Fibroblast of lung (primary cell): Measurements from ENCODE around the gene EXOC3L2.
"Not testable (repeated sequence)": the region's sequence is repeated elsewhere in the genome, so short reads cannot be mapped to it uniquely, and the experiment has no call there.

ENCODE experiments used
- EZH2 ChIP-seq: IDR thresholded peaks from 2 replicates; pipeline ENCODE4 v1.5.1; 2012; ENCODE audit warnings: low read length, control low read depth, mild to moderate bottlenecking; ENCODE audit errors: missing control alignments
- TF ChIP-seq, protein P1 (sequence below), 2 donors: IDR thresholded peaks in 1 of 2; conservative IDR thresholded peaks in 1 of 2; 1 replicate in 1 of 2; 2 replicates in 1 of 2; pipeline ENCODE4 v1.5.1; 2011 to 2012; ENCODE audit warnings: low read length in 2 of 2, control low read depth in 1 of 2, inconsistent platforms in 1 of 2, low read depth in 1 of 2, mild to moderate bottlenecking in 1 of 2

DNA sequence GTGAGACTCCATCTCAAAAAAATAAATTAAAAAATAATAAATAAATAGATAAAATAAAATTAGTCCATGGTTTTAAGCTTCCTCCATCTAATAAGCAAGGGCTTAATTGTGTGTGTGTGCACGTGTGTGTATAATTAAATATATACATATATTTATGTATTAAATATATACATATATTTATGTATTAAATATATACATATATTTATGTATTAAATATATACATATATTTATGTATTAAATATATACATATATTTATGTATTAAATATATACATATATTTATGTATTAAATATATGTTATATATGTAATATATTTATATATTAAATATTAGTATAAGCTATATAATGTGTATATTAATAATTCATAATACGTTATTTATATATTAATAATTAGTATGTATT lies 16.2 kb downstream of the EXOC3L2 start:
- TF ChIP-seq, protein P1, sequence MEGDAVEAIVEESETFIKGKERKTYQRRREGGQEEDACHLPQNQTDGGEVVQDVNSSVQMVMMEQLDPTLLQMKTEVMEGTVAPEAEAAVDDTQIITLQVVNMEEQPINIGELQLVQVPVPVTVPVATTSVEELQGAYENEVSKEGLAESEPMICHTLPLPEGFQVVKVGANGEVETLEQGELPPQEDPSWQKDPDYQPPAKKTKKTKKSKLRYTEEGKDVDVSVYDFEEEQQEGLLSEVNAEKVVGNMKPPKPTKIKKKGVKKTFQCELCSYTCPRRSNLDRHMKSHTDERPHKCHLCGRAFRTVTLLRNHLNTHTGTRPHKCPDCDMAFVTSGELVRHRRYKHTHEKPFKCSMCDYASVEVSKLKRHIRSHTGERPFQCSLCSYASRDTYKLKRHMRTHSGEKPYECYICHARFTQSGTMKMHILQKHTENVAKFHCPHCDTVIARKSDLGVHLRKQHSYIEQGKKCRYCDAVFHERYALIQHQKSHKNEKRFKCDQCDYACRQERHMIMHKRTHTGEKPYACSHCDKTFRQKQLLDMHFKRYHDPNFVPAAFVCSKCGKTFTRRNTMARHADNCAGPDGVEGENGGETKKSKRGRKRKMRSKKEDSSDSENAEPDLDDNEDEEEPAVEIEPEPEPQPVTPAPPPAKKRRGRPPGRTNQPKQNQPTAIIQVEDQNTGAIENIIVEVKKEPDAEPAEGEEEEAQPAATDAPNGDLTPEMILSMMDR (conservative IDR thresholded peaks at IDR 0.05 in 1 of 2, IDR thresholded peaks at IDR 0.05 in 1 of 2; ENCODE audit: low read depth in 1 of 2, low read length in 2 of 2) = not testable (repeated sequence)
- TF ChIP-seq EZH2 = not testable (repeated sequence)
